Lower leg skin (tissue), 4 donors: ENCODE data around the gene ALLC. TPM values are rescaled to one million over a fixed set of nuclear protein-coding genes. Genes with fewer than 3 reads are reported as not detected.
"Not testable (repeated sequence)": the region's sequence is repeated elsewhere in the genome, so short reads cannot be mapped to it uniquely, and the experiment has no call there.

ENCODE experiments used
- DNase-seq, 2 donors: peaks; one replicate each; pipeline ENCODE4 v3.0.0-alpha.2; 2019; ENCODE audit warnings: low spot score in 2 of 2
- H3K4me3 ChIP-seq: fragments of 200-600 bp; sonication (generic); 2 replicates; pipeline ENCODE4 v1.5.1; 2017; ENCODE audit warnings: mild to moderate bottlenecking, low read depth; ENCODE audit not compliant: poor library complexity, severe bottlenecking
- POLR2A ChIP-seq, 2 donors: fragments of 450-650 bp; IDR thresholded peaks; one replicate each; pipeline ENCODE4 v1.6.1; 2016 to 2017; ENCODE audit warnings: antibody characterized with exemption in 2 of 2, mild to moderate bottlenecking in 1 of 2, moderate library complexity in 1 of 2
- WGBS, 2 donors: methylation state at CpG; one replicate each; pipeline ENCODE4 v1.1.5; 2018; 5-methylcytosine and 5-hydroxymethylcytosine counted together
- intact Hi-C: fragments of 100-400 bp; cut with DNase I; formaldehyde crosslinking; loops from one replicate; pipeline ENCODE4 v1.15.0; 2023; ENCODE audit warnings: low total_unique reads
- total RNA-seq, 4 donors: library from RNA; depleted of rRNA; stranded (reverse); fragments of >200 nt; gene quantifications; one replicate each; pipeline ENCODE4 v1.1.0, GENCODE V29; 2016
- TF ChIP-seq, protein P1 (sequence below), 3 donors: fragments of 450-650 bp; IDR thresholded peaks; one replicate each; pipeline ENCODE4 v1.5.1; 2016; ENCODE audit warnings: antibody characterized with exemption in 3 of 3, mild to moderate bottlenecking in 3 of 3, moderate library complexity in 2 of 3

Gene ALLC
- total RNA-seq, 4 donors from 2014 or later: 0.23 to 1.1 TPM; not detected in 2

DNA sequence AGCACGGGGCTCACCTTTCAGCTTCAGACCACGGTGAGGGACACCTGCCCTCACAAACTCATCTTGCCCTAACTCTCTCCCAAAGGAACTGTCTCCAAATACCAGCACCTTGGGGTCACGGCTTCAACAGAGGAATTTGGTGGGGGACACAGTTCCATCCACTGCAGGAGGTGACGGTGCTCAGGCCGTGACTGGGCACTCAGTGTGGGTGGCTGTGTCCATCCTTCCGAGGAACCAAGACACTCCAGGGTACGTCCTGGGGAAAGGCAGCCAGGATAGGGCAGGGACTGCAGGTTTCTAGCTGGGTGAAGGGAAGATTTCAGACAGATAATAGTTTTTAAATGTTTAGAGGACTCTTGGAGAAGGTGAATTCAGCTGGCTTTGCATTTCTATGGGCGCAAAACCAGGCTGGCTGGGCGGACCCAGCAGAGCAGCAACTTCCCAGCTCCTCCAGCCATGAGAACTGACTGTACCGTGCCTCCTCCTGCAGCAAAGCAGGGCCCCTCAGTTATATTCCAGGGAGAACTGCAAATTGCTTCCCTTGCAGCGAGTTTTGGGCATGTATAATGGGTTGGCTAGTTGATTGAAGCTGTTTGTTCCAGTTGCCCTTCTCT, 23.9 kb upstream of the ALLC start:
- TF ChIP-seq POLR2A (IDR thresholded peaks at IDR 0.05): no peak
- intact Hi-C loops: no loop called here
- DNase-seq: peak in 1 of 2 donors; percentile 54
- whole genome bisulfite sequencing, 2 donors: 75 to 76% methylated on average over 11 of the region's 11 CpGs
- H3K4me3 ChIP-seq: no peak overlapping the region

DNA sequence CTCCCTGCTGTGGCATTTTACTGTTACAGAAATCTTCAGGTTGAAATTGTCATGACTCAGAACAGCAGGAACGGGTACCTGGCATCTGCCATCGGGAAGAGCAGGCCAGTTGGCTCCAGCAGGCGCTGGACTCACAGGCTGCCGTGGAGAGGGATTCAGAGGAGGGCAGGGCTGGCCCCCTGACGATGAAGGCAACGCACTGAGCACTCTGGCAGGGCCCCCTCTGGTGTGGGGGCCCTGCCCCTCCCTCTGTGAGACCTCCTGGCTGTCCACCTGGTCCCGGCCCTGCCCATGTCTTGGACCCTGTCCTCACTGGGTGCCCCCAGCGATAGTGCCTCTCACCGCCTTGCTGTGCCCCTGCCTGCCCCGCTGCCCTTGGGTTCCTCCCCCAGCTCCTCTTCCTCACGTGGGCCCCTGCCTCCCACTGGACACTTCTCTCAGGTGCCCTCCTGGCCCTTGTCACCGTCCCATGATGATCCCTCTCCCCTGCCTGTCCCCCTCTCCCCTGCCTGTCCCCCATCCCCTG, 23.3 kb upstream of the ALLC start:
- 58 to 71% methylated on average over 9 to 12 of the region's 12 CpGs for WGBS, 2 donors
- DNase-seq: peak in 1 of 2 donors; percentile 76
- intact Hi-C loops: no loop called here
- TF ChIP-seq POLR2A (IDR thresholded peaks at IDR 0.05): no peak
- TF ChIP-seq, protein P1, sequence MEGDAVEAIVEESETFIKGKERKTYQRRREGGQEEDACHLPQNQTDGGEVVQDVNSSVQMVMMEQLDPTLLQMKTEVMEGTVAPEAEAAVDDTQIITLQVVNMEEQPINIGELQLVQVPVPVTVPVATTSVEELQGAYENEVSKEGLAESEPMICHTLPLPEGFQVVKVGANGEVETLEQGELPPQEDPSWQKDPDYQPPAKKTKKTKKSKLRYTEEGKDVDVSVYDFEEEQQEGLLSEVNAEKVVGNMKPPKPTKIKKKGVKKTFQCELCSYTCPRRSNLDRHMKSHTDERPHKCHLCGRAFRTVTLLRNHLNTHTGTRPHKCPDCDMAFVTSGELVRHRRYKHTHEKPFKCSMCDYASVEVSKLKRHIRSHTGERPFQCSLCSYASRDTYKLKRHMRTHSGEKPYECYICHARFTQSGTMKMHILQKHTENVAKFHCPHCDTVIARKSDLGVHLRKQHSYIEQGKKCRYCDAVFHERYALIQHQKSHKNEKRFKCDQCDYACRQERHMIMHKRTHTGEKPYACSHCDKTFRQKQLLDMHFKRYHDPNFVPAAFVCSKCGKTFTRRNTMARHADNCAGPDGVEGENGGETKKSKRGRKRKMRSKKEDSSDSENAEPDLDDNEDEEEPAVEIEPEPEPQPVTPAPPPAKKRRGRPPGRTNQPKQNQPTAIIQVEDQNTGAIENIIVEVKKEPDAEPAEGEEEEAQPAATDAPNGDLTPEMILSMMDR (IDR thresholded peaks at IDR 0.05): no peak
- H3K4me3 ChIP-seq: no peak overlapping the region

DNA sequence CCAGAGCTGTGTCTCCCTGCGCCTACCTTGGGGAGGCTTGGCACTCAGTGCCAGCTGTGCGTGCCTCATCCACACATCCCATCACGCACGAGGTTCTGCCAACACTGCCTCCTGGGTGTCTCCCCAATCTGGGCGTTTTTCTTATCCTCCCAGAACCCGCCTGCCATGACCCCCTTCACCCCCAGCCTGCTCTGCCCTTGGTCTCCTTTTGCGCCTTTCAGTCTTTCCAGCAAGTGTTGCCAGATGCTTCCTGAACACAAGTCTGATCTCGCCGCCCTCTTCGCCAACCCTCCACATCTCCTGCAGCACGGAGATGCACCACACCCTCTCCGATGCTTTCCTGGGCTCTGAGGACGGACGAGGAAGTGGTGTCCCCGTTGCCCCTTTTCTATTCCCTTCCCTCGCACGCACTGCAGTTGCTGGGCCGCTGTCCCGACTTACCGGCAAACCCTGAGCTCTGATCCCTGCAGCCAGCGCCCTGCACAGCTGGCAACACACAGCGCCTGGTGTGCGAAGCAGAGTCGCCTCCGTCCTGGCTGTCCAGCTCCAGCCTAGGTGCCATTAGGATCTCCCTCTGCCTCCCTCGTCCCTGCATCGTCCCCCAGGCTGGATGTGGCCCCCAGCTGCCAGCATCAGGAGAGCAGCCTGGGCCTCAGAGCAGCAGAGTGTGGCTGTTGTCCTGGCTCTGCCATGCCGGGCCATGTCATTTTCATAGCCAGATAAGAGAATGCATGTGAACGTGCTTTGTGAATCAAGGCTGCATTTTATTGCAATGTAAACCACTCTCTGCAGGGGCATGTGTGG, 22.6 kb upstream of the ALLC start:
- H3K4me3 ChIP-seq: no peak overlapping the region
- TF ChIP-seq, protein P1 (IDR thresholded peaks at IDR 0.05): no peak
- no peak for TF ChIP-seq POLR2A (IDR thresholded peaks at IDR 0.05)
- intact Hi-C loops: no loop called here
- DNase-seq: peak in 1 of 2 donors; percentile 80
- 29 to 34% methylated on average over 29 of the region's 29 CpGs for WGBS, 2 donors

GRCh38 chr2:3635975-3636327, 22.0 kb upstream of the ALLC start:
- 63 to 85% methylated on average over 16 of the region's 16 CpGs for WGBS, 2 donors
- DNase-seq, H3K4me3 ChIP-seq, intact Hi-C loops: not testable (repeated sequence)

- DNase-seq: peak in 1 of 2 donors; percentile 63
- WGBS, 2 donors: 84 to 91% methylated on average over 10 to 13 of the region's 13 CpGs
- intact Hi-C loops: no loop called here
- TF ChIP-seq POLR2A (IDR thresholded peaks at IDR 0.05): no peak
- TF ChIP-seq, protein P1 (IDR thresholded peaks at IDR 0.05): no peak
- no peak overlapping the region for H3K4me3 ChIP-seq
These were observed 21.3 kb upstream of the ALLC start for GRCh38 chr2:3636586-3637310.

DNA sequence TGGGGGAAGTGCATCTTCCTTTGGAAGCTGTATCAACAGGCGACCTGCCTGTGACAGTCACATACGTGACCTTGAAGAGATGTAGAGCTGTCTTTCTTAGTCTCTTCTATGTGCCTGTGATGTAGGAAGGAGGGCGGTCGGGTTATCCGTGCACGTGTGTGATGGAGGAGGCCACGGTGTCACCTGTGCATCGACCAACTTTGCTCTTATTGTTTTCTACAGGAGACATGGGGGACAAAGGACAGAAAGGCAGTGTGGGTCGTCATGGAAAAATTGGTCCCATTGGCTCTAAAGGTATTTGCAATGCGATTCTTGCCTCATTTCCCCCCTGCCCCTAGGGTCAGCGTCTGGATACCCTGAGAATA, 20.7 kb upstream of the ALLC start:
- no peak overlapping the region for H3K4me3 ChIP-seq
- TF ChIP-seq, protein P1 (IDR thresholded peaks at IDR 0.05): no peak
- TF ChIP-seq POLR2A (IDR thresholded peaks at IDR 0.05): no peak
- DNase-seq: peak in 1 of 2 donors; percentile 50
- WGBS, 2 donors: 89% methylated on average over 11 of the region's 11 CpGs
- intact Hi-C loops: no loop called here
